NCI-H345 treated with DMSO at 0.1 percent for 48 hours (cell line): Measurements from ENCODE around the gene SGCD.

ENCODE experiments used
- DNase-seq: peaks from one replicate; lab custom pipeline; 2025; ENCODE audit not compliant: unreplicated experiment; lab: John Stamatoyannopoulos, UW

Gene SGCD

GRCh38 chr5:156682971-156683370 is 356.0 kb downstream of the SGCD start:
- DNase-seq, result no peak

- no peak for DNase-seq
Observed at GRCh38 chr5:156683509-156683908, 356.5 kb downstream of the SGCD start.

GRCh38 chr5:156684216-156684615 is 357.3 kb downstream of the SGCD start:
- no peak for DNase-seq

GRCh38 chr5:156685481-156685880 is 358.5 kb downstream of the SGCD start:
- no peak for DNase-seq

GRCh38 chr5:156686380-156686779 is 359.4 kb downstream of the SGCD start:
- no peak for DNase-seq

- no peak for DNase-seq
Observed at GRCh38 chr5:156686796-156687195, 359.8 kb downstream of the SGCD start.

- no peak for DNase-seq
Observed at GRCh38 chr5:156687514-156687913, 360.6 kb downstream of the SGCD start.

- DNase-seq, result no peak
Observed at GRCh38 chr5:156691572-156691971, 364.6 kb downstream of the SGCD start.

GRCh38 chr5:156693113-156693512 is 366.1 kb downstream of the SGCD start:
- DNase-seq, result no peak

- no peak for DNase-seq
Observed at GRCh38 chr5:156694598-156694997, 367.6 kb downstream of the SGCD start.

- DNase-seq, result no peak
Observed at GRCh38 chr5:156695774-156696173, 368.8 kb downstream of the SGCD start.

- DNase-seq, result no peak
Observed at GRCh38 chr5:156698323-156698722, 371.4 kb downstream of the SGCD start.

- no peak for DNase-seq
Observed at GRCh38 chr5:156699147-156699546, 372.2 kb downstream of the SGCD start.

GRCh38 chr5:156704139-156704538 is 377.2 kb downstream of the SGCD start:
- no peak for DNase-seq

- no peak for DNase-seq
Observed at GRCh38 chr5:156706631-156707030, 379.7 kb downstream of the SGCD start.

GRCh38 chr5:156707750-156708149 is 380.8 kb downstream of the SGCD start:
- DNase-seq, result no peak

GRCh38 chr5:156715287-156715686 is 388.3 kb downstream of the SGCD start:
- DNase-seq, result no peak

- DNase-seq, result no peak
Observed at GRCh38 chr5:156716591-156717380, 389.8 kb downstream of the SGCD start.

GRCh38 chr5:156718985-156719384 is 392.0 kb downstream of the SGCD start:
- no peak for DNase-seq

- DNase-seq, result no peak
Observed at GRCh38 chr5:156722358-156722757, 395.4 kb downstream of the SGCD start.

- no peak for DNase-seq
Observed at GRCh38 chr5:156735477-156735876, 408.5 kb downstream of the SGCD start.

- DNase-seq, result no peak
Observed at GRCh38 chr5:156741516-156741915, 414.6 kb downstream of the SGCD start.

- no peak for DNase-seq
Observed at GRCh38 chr5:156753846-156754245, 426.9 kb downstream of the SGCD start.
